DOHH2 (cell line): ENCODE results near the gene HIVEP3.

Source experiments
- CTCF ChIP-seq: fragments of 200-600 bp; sonication (generic); IDR thresholded peaks from one replicate; pipeline ENCODE4 v1.5.1; 2014; ENCODE audit warnings: antibody characterized with exemption, mild to moderate bottlenecking, low read depth, low read length; ENCODE audit not compliant: poor library complexity, severe bottlenecking
- EZH2phosphoT487 ChIP-seq: fragments of 200-600 bp; sonication (generic); IDR thresholded peaks from 2 replicates; pipeline ENCODE4 v1.6.1; 2017; ENCODE audit warnings: borderline replicate concordance, mild to moderate bottlenecking, antibody characterized with exemption, low read length, moderate library complexity, mixed read lengths

- TF ChIP-seq CTCF, result no peak
- no peak for TF ChIP-seq EZH2phosphoT487
Measured at GRCh38 chr1:41641941-41642527, 276.7 kb downstream of the HIVEP3 start.
